ENCODE measurements around the gene ANXA4.

The ANXA4 gene

GRCh38 chr2:69741575-69742321, at the start of gene ANXA4:
TSS of gene ANXA4 (plus strand) at chr2:69742134. CDS start at chr2:69781566, 39,432 bp downstream.
- peak; percentile 1 for DNase-seq

DNA sequence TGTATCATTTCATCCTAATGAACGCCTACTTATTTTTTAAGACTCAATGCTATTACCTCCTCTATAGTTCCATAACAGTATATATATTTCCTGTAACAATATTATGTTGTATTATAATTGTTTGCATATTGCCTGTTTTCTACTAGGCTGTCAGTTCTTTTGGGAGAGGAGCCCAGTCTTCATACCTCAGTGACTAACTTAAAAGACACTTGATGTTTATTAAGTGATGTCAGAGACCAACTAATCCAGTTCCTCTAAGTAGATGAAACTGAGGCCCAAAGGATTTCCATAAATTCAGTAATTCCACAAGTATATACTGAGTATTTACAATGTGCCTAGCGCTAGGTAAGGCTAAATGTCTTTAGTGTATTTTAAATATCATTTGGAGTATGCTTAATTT, 49.5 kb upstream of the ANXA4 start:
- no peak for DNase-seq

GRCh38 chr2:69693059-69693774, 48.7 kb upstream of the ANXA4 start:
- no peak for DNase-seq

DNA sequence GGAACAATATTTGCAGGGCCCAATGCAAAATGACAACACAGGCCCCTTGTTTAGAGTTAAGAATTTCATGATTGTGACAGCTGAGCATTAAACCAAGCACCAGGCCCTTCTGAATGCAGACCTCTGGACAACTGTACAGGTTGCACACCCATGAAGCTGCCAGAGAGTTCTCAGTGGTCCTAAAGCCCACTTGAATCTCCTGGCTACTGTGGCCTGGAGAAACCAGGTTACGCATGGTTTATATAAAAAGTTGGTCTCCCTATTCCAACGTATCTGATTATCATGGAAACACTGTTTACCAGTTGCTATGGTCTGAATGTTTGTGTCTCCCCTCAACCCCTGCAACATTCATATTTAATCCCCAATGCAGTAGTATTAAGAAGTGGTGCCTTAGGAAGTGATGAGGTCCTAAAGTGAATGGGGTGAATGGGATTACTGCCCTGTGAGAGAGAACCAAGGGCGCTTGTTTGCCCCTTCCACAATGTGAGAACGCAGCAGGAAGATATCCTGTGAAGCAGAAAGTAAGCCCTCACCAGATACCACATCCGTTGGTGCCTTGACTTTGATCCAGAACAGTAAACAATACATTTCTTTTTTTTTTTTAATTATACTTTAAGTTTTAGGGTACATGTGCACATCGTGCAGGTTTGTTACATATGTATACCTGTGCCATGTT, 48.0 kb upstream of the ANXA4 start:
- no peak for DNase-seq

GRCh38 chr2:69694894-69695849, 46.8 kb upstream of the ANXA4 start:
- DNase-seq: no peak

- DNase-seq: no peak
These were observed 46.1 kb upstream of the ANXA4 start for GRCh38 chr2:69695850-69696216.

DNA sequence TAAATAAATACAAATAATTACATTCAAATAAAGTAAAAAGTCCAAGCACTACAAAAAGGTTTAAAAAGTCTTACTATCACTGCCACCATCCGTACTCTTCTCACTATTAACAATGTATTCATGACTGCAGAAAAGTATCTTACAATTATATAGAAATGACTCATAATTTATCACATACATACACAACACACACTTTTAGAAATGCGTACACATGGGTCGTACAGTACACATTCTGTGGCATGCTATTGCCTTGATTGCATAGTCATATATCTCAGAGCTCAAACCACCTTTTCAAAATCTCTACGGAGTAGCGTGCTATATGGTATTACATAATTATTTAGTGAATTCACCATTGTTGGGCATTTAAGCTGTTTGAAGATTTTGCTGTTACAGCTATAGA, 41.6 kb upstream of the ANXA4 start:
- no peak for DNase-seq

- DNase-seq: no peak
These were observed 40.6 kb upstream of the ANXA4 start for GRCh38 chr2:69701100-69701945.

DNA sequence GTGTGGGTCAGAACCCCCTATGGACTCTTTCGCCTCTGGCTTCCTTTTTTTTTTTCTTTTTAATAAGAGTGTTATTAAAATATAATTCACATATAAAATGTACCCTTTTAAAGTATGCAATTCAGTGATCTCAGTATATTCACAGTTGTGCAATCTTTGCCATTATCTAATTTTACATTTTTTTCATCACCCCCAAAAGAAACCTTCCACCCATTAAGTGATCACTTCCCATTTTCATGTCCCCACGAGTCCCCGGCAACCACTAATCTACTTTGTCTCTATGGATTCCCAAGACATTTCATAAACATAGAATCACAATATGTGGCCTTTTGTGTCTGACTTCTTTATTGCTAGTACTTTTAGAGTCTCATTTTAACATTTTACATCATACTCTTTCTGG, 38.7 kb upstream of the ANXA4 start:
- no peak for DNase-seq

DNA sequence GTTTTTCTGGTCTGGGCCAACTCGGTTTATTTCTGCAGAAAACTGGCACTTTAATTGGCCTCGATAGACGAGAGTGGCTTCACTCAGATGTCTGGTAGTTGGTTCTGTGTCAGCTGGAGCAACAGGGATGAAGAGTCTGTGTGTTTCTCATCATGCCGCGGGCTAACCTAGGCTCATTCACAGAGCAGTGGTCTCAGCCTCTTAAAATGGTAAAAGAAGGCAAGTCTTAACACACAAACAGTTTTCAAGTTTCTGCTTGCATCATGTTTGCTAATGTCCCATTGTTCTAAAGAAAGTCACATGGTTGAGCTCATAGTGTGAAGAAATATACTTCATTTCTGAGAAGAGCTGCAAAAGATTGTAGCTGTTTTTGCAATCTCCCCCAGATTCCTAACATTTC, 37.5 kb upstream of the ANXA4 start:
- no peak for DNase-seq

GRCh38 chr2:69709290-69709689, 32.6 kb upstream of the ANXA4 start:
- no peak for DNase-seq

GRCh38 chr2:69711971-69712370, 30.0 kb upstream of the ANXA4 start:
- DNase-seq: no peak

GRCh38 chr2:69714024-69714423, 27.9 kb upstream of the ANXA4 start:
- DNase-seq: no peak

GRCh38 chr2:69714539-69715220, 27.3 kb upstream of the ANXA4 start:
- DNase-seq: peak; percentile 61

- no peak for DNase-seq
These were observed 26.0 kb upstream of the ANXA4 start for GRCh38 chr2:69715964-69716363.

GRCh38 chr2:69716555-69717120, 25.3 kb upstream of the ANXA4 start:
- no peak for DNase-seq

- DNase-seq: no peak
These were observed 24.7 kb upstream of the ANXA4 start for GRCh38 chr2:69717186-69717585.

DNA sequence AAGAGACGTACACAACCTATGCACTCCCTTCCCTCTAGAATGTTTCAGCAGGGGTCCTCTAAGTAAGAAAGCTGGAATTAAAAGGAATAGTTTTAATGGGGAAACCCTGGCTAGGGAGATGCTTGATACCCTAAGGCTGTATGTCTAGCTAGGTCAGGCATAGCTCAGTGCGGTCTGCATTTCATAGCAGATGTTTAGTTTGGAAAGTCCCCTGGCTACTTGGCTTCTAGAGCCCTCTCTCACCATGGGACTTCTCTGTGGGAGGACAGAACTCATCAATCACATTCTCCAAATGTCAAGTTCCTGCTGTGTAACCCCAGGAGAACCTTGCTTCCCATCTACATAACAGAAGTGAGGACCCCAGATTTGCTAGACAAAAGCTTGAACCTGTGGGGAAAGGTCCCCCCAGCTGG, 24.1 kb upstream of the ANXA4 start:
- no peak for DNase-seq

- DNase-seq: no peak
These were observed 23.5 kb upstream of the ANXA4 start for GRCh38 chr2:69718338-69718965.

- DNase-seq: no peak
These were observed 21.5 kb upstream of the ANXA4 start for GRCh38 chr2:69720404-69720803.

Measured in NCI-H1436 (cell line).